Lower lobe of right lung (tissue), 2 donors: Measurements from ENCODE around the gene SNED1. TPM values are rescaled to one million over a fixed set of nuclear protein-coding genes. Genes with fewer than 3 reads are reported as not detected.

Source experiments
- ATAC-seq, 2 donors: fragments of 200-7000 bp; cut with Tn5 transposase; one replicate each; pipeline ENCODE4 v1.9.1; 2020 to 2022; ENCODE audit warnings: mild to moderate bottlenecking in 2 of 2, moderate library complexity in 2 of 2
- DNase-seq: peaks from one replicate; pipeline ENCODE4 v3.0.0-alpha.2; 2020
- H3K27ac ChIP-seq: fragments of 200-600 bp; one replicate; pipeline ENCODE4 v1.8.0; 2022
- H3K27me3 ChIP-seq: fragments of 200-600 bp; one replicate; pipeline ENCODE4 v1.8.0; 2022; ENCODE audit warnings: low read depth
- H3K36me3 ChIP-seq: fragments of 200-600 bp; one replicate; pipeline ENCODE4 v1.8.0; 2022; ENCODE audit warnings: mild to moderate bottlenecking
- H3K4me1 ChIP-seq: fragments of 200-600 bp; one replicate; pipeline ENCODE4 v1.8.0; 2022
- H3K4me3 ChIP-seq: fragments of 200-600 bp; one replicate; pipeline ENCODE4 v1.8.0; 2022; ENCODE audit warnings: mild to moderate bottlenecking
- H3K9me3 ChIP-seq: fragments of 200-600 bp; one replicate; pipeline ENCODE4 v1.8.0; 2022
- CTCF ChIP-seq: fragments of 200-600 bp; IDR thresholded peaks from one replicate; pipeline ENCODE4 v1.8.0; 2022; ENCODE audit warnings: antibody characterized with exemption, mild to moderate bottlenecking
- intact Hi-C: fragments of 100-400 bp; cut with DNase I; formaldehyde crosslinking; loops from one replicate; pipeline ENCODE4 v1.11.0; 2022
- total RNA-seq: library from RNA; stranded (reverse); fragmentation: NEBNext Ultra II Directional; extraction: Animal tissue kit (Norgen Biotek cat#: 25700); gene quantifications from one replicate; pipeline ENCODE4 v1.2.1, GENCODE V29; 2021
- donor health status: DM: no; HTN: yes; CAD: no; lungs with severe emphysema.

SNED1 gene
- total RNA-seq, 1 donor from 2014 or later, result 36.2 TPM

- Histone ChIP-seq H3K9me3 (peaks cover 20% of the 10 kb centered on the region), H3K27ac (no peak overlapping the region), H3K27me3 (peaks cover 4% of the 10 kb centered on the region), H3K4me3 (no peak overlapping the region), H3K36me3 (peaks cover 10% of the 10 kb centered on the region), H3K4me1 (peaks cover 40% of the 10 kb centered on the region)
- no peak for DNase-seq
- TF ChIP-seq CTCF, result no peak
- intact Hi-C loops, result no loop called here
- no peak for ATAC-seq
Observed at GRCh38 chr2:241002275-241003046, 4.0 kb downstream of the SNED1 start.

GRCh38 chr2:241003047-241003360 lies 4.6 kb downstream of the SNED1 start:
- peaks cover 20% of the 10 kb centered on the region for H3K9me3 ChIP-seq
- H3K27ac ChIP-seq, result no peak overlapping the region
- no peak for DNase-seq
- no peak for TF ChIP-seq CTCF
- peaks cover 10% of the 10 kb centered on the region for H3K36me3 ChIP-seq
- peaks cover 4% of the 10 kb centered on the region for H3K27me3 ChIP-seq
- no peak for ATAC-seq
- intact Hi-C loops, result no loop called here
- peaks cover 35% of the 10 kb centered on the region for H3K4me1 ChIP-seq
- no peak overlapping the region for H3K4me3 ChIP-seq

GRCh38 chr2:241003369-241003768 lies 5.0 kb downstream of the SNED1 start:
- intact Hi-C loops, result no loop called here
- Histone ChIP-seq H3K36me3 (peaks cover 10% of the 10 kb centered on the region), H3K27me3 (peaks cover 4% of the 10 kb centered on the region), H3K9me3 (peaks cover 20% of the 10 kb centered on the region), H3K4me1 (peaks cover 34% of the 10 kb centered on the region), H3K27ac (no peak overlapping the region), H3K4me3 (no peak overlapping the region)
- ATAC-seq (no peak), DNase-seq (no peak)
- TF ChIP-seq CTCF, result no peak

- no peak for ATAC-seq
- Histone ChIP-seq H3K9me3 (peaks cover 20% of the 10 kb centered on the region), H3K27me3 (peaks cover 4% of the 10 kb centered on the region), H3K4me3 (no peak overlapping the region), H3K36me3 (peaks cover 10% of the 10 kb centered on the region), H3K27ac (no peak overlapping the region), H3K4me1 (peaks cover 40% of the 10 kb centered on the region)
- intact Hi-C loops, result no loop called here
- no peak for DNase-seq
- TF ChIP-seq CTCF, result no peak
Observed at GRCh38 chr2:241003830-241004564, 5.6 kb downstream of the SNED1 start.

- ATAC-seq (no peak), DNase-seq (no peak)
- peaks cover 10% of the 10 kb centered on the region for H3K36me3 ChIP-seq
Observed at GRCh38 chr2:241005569-241005968, 7.2 kb downstream of the SNED1 start.

More at GRCh38 chr2:241005569-241005968, 7.2 kb downstream of the SNED1 start:
- Histone ChIP-seq H3K27ac (no peak overlapping the region), H3K4me1 (peaks cover 42% of the 10 kb centered on the region), H3K9me3 (peaks cover 20% of the 10 kb centered on the region), H3K4me3 (no peak overlapping the region), H3K27me3 (no peaks in the 10 kb centered on the region)
- intact Hi-C loops, result no loop called here
- TF ChIP-seq CTCF, result no peak
